ENCODE data around the gene AHCYL1. TPM values are rescaled to one million over a fixed set of nuclear protein-coding genes. Genes with fewer than 3 reads are reported as not detected.

AHCYL1 gene
- total RNA-seq, 6 donors from 2014 or later, result 41.9 to 89.6 (median 76.1) TPM

DNA sequence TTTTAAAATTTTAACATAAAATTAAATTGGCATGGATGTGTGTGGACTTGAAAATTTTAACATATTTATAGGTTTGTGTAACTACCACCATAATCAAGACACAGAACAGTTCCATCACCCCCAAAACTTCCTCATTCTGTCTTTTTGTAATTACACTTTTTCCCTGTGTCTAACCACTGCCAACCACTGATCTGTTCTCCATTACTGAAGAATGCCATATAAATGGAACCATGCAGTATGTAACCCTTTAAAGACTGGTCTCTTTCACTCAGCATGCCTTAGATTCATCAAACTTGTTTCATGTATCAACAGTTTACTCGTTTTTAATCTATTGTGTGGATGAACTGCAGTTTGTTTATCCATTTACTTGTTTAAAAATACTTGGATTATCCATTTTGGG lies 13.0 kb upstream of the AHCYL1 start:
- no peaks in the 10 kb centered on the region for H3K36me3 ChIP-seq
- H3K27ac ChIP-seq, result no peak overlapping the region
- no peaks in the 10 kb centered on the region for H3K9me3 ChIP-seq
- 41 to 56% methylated on average over 1 of the region's 1 CpG for WGBS, 2 donors
- no peak for DNase-seq
- TF ChIP-seq POLR2A (IDR thresholded peaks at IDR 0.05) (no peak), EP300 (IDR thresholded peaks at IDR 0.05) (no peak), POLR2AphosphoS5 (IDR thresholded peaks at IDR 0.05) (no peak)
- TF ChIP-seq, protein P1, sequence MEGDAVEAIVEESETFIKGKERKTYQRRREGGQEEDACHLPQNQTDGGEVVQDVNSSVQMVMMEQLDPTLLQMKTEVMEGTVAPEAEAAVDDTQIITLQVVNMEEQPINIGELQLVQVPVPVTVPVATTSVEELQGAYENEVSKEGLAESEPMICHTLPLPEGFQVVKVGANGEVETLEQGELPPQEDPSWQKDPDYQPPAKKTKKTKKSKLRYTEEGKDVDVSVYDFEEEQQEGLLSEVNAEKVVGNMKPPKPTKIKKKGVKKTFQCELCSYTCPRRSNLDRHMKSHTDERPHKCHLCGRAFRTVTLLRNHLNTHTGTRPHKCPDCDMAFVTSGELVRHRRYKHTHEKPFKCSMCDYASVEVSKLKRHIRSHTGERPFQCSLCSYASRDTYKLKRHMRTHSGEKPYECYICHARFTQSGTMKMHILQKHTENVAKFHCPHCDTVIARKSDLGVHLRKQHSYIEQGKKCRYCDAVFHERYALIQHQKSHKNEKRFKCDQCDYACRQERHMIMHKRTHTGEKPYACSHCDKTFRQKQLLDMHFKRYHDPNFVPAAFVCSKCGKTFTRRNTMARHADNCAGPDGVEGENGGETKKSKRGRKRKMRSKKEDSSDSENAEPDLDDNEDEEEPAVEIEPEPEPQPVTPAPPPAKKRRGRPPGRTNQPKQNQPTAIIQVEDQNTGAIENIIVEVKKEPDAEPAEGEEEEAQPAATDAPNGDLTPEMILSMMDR (IDR thresholded peaks at IDR 0.05), result no peak
- no peak overlapping the region for H3K4me3 ChIP-seq
- ATAC-seq (ENCODE audit: low FRiP score in 2 of 2), result no peak
- no peaks in the 10 kb centered on the region for H3K27me3 ChIP-seq
- peaks cover 0 to 3% (median 0%) of the 10 kb centered on the region in 4 donors for H3K4me1 ChIP-seq

DNA sequence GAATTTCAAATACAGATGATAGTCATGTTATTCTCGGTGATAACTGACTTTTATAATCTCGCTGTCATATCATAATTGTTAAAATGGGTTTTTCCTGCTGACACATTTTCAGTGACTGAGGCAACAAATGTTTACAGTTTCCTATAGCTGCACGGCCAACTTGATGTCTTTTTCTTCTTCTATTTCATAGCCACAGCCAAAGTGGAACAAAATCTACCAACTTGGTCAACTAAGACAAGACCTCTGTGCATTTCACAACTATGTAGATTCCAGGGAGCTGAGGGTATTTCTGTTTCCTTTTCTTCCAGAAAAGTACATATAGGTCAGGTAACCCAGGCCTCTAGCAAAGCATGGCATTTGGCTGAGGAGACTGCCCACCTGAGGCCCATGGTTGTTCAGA lies 10.4 kb upstream of the AHCYL1 start:
- Histone ChIP-seq H3K9me3 (no peaks in the 10 kb centered on the region), H3K4me3 (no peak overlapping the region), H3K36me3 (no peaks in the 10 kb centered on the region), H3K27ac (no peak overlapping the region), H3K27me3 (no peaks in the 10 kb centered on the region), H3K4me1 (peaks cover 8 to 22% (median 16%) of the 10 kb centered on the region in 4 donors)
- 93 to 94% methylated on average over 3 of the region's 3 CpGs for WGBS, 2 donors
- no peak for DNase-seq
- no peak for TF ChIP-seq POLR2A (IDR thresholded peaks at IDR 0.05)
- TF ChIP-seq, protein P1 (IDR thresholded peaks at IDR 0.05), result no peak
- no peak for TF ChIP-seq EP300 (IDR thresholded peaks at IDR 0.05)
- TF ChIP-seq POLR2AphosphoS5 (IDR thresholded peaks at IDR 0.05), result no peak
- ATAC-seq (ENCODE audit: low FRiP score in 2 of 2), result no peak

DNA sequence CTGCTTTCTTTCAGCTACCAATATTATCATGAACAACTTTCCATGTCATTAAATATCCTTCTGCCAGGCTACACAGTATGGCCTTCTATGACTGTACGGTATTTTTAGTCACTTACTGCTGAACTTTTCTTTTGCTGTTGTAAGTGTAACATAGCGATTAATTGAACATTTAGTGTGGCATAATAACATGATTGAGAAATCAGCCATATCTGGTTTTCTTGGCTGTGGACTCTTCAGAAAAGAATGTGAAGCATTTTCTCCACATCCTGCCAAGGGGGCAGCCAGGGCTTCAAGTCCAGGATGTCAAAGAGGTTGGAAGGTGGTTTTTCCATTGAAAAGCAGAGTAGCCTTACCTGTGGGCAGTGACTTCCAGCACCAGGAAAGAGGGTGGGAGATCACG lies 8.8 kb upstream of the AHCYL1 start:
- DNase-seq, result no peak
- ATAC-seq (ENCODE audit: low FRiP score in 2 of 2), result no peak
- H3K9me3 ChIP-seq, result no peaks in the 10 kb centered on the region
- no peaks in the 10 kb centered on the region for H3K27me3 ChIP-seq
- TF ChIP-seq, protein P1 (IDR thresholded peaks at IDR 0.05), result no peak
- TF ChIP-seq EP300 (IDR thresholded peaks at IDR 0.05) (no peak), POLR2A (IDR thresholded peaks at IDR 0.05) (no peak), POLR2AphosphoS5 (IDR thresholded peaks at IDR 0.05) (peak in 1 of 2 donors; percentile 58)
- H3K4me3 ChIP-seq, result no peak overlapping the region
- no peaks in the 10 kb centered on the region for H3K36me3 ChIP-seq
- 61 to 79% methylated on average over 3 of the region's 3 CpGs for WGBS, 2 donors
- H3K4me1 ChIP-seq, result peaks cover 23 to 38% (median 32%) of the 10 kb centered on the region in 4 donors
- no peak overlapping the region for H3K27ac ChIP-seq

DNA sequence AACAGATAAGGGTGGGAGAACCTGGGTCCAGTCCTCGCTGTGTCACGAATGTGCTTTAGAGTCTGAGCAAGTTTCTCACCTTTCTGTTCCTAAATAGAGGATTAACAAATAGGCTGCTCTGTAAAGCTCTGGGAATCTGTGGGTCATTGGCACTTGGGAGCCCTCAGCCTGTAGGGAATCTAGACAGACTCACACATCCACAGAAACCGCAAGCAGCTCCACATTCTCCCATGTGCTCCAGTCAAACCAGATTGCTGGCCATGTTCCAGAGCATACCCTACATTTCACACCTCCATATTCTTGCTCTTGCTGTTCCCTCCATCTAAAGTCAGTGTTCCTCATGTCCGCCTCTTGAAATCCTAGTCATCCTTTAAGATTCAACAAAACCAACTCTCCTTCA lies 7.8 kb upstream of the AHCYL1 start:
- H3K36me3 ChIP-seq, result no peaks in the 10 kb centered on the region
- H3K27ac ChIP-seq, result no peak overlapping the region
- peaks cover 23 to 42% (median 34%) of the 10 kb centered on the region in 4 donors for H3K4me1 ChIP-seq
- WGBS, 2 donors, result 93 to 96% methylated on average over 4 of the region's 4 CpGs
- no peaks in the 10 kb centered on the region for H3K9me3 ChIP-seq
- H3K4me3 ChIP-seq, result no peak overlapping the region
- TF ChIP-seq POLR2A (IDR thresholded peaks at IDR 0.05) (no peak), EP300 (IDR thresholded peaks at IDR 0.05) (no peak), POLR2AphosphoS5 (IDR thresholded peaks at IDR 0.05) (no peak)
- TF ChIP-seq, protein P1 (IDR thresholded peaks at IDR 0.05), result no peak
- ATAC-seq (ENCODE audit: low FRiP score in 2 of 2), result no peak
- no peaks in the 10 kb centered on the region for H3K27me3 ChIP-seq
- no peak for DNase-seq

DNA sequence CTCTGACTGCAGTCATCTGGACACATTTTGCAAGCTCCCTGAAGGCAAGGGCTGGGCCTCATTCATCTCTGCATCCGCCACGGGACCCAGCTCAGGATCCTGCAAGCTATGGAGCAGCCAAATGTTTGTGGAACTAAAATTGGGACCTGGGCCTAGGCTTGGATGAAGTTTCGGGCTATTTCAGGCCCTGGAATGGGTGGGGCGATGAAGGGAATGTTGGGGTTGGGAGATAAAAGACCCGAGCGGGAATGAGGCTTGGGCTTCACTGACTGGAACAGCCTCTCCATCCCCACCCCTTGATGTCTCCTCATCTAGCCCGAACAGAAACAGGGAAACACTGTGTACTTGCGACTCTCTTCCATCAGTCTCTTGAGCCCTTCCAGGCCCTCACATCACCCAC lies 7.3 kb upstream of the AHCYL1 start:
- DNase-seq, result no peak
- no peak overlapping the region for H3K4me3 ChIP-seq
- H3K9me3 ChIP-seq, result no peaks in the 10 kb centered on the region
- no peaks in the 10 kb centered on the region for H3K36me3 ChIP-seq
- TF ChIP-seq, protein P1 (IDR thresholded peaks at IDR 0.05), result no peak
- TF ChIP-seq POLR2AphosphoS5 (IDR thresholded peaks at IDR 0.05) (no peak), POLR2A (IDR thresholded peaks at IDR 0.05) (no peak), EP300 (IDR thresholded peaks at IDR 0.05) (no peak)
- no peak overlapping the region for H3K27ac ChIP-seq
- peaks cover 23 to 42% (median 34%) of the 10 kb centered on the region in 4 donors for H3K4me1 ChIP-seq
- H3K27me3 ChIP-seq, result no peaks in the 10 kb centered on the region
- peak in 1 of 2 donors; percentile 81 for ATAC-seq (ENCODE audit: low FRiP score in 2 of 2)
- WGBS, 2 donors, result 89 to 92% methylated on average over 8 of the region's 8 CpGs
